HG03354 (cell line): Measurements from ENCODE around the gene ADAP2.
"Not testable (repeated sequence)": the region's sequence is repeated elsewhere in the genome, so short reads cannot be mapped to it uniquely, and the experiment has no call there.

ENCODE experiments used
- ATAC-seq: cut with Tn5 transposase; IDR thresholded peaks from one replicate; pipeline ENCODE4 v1.9.1; 2021; ENCODE audit warnings: mild to moderate bottlenecking; ENCODE audit not compliant: unreplicated experiment, poor library complexity, severe bottlenecking

ADAP2 gene

DNA sequence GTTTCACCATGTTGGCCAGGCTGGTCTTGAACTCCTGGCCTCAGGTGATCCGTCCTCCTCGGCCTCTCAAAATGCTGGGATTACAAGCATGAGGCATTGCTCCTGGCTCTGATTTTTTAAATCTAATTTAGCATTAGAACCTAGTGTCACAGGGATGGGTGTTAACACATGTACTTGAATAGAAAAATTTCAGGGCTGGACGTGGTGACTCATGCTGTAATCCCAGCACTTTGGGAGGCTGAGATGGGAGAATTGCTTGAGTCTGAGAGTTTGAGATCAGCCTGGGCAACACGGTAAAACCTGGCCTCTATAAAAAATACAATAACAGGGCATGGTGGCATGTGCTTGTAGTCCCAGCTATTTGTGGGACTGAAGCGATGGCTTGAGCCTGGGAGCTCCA, 43.1 kb downstream of the ADAP2 start:
- no peak for ATAC-seq

DNA sequence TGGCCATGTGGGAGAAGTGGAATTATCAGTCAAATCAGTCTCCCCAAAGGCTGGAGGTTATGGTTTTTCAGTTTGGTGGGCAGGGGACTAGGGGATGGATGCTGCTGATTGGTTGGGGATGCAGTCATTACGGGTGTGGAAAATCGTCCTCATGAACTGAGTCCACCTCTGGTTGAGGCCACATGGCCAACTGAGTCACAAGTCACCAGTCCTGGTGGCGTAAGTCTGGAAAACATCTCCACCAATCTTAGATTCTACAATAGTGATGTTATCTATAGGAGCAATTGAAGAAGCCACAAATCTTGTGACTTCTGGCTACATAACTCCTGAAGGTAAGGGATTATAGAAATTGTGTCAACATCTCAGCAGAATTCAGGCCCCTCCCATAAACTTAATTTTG, 43.9 kb downstream of the ADAP2 start:
- ATAC-seq: no peak

DNA sequence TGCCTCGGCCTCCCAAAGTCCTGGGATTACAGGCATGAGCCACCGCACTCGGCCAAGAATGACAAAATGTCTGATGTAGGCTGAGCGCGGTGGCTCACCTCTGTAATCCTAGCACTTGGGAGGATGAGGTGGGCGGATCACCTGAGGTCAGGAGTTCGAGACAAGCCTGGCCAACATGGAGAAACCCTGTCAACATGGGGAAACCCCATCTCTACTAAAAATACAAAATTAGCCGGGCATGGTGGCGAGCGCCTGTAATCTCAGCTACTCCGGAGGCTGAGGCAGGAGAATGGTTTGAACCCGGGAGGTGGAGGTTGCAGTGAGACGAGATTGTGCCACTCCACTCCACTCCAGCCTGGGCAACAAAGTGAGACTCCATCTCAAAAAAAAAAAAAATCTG, 46.2 kb downstream of the ADAP2 start:
- ATAC-seq: not testable (repeated sequence)

DNA sequence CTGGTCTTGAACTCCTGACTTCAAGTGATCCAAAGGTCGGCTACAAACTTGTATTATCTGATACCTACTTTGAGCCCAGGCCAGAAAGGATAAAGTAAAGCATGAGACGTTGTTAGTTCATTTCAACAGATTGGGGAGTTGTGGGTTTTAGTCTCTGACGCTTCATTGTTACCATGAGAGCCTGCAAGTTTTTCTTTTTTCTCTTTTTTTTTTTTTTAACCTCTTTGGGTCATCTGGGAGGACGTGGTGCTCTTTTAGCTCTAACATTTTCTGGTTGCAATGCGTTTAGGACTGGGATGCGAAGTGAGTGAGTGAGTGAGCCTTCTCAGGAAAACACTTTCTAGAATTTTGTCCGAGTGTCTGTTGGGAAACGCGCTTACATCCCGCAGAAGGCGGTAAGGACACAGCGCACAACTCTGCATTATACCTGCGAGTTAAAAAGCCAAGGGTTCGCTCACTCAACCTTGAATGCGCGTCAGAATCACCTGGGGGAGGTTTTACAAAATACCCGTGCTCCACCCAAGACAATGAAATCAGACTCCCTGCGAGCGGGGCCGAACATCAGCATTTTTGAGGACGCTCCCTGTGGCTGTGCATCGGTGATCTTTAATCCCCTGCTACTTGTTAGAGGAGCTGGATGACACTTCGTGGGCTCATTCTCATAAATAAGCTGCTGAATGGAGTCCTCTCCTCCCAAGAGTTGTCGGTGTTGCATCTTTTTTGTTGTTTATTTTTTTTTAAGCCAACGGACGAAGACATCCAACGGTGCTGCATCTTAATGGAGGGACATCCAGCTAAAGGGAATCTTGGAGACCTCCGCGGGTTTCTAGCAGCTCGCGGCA, 48.5 kb downstream of the ADAP2 start:
- ATAC-seq: peak; percentile 35

DNA sequence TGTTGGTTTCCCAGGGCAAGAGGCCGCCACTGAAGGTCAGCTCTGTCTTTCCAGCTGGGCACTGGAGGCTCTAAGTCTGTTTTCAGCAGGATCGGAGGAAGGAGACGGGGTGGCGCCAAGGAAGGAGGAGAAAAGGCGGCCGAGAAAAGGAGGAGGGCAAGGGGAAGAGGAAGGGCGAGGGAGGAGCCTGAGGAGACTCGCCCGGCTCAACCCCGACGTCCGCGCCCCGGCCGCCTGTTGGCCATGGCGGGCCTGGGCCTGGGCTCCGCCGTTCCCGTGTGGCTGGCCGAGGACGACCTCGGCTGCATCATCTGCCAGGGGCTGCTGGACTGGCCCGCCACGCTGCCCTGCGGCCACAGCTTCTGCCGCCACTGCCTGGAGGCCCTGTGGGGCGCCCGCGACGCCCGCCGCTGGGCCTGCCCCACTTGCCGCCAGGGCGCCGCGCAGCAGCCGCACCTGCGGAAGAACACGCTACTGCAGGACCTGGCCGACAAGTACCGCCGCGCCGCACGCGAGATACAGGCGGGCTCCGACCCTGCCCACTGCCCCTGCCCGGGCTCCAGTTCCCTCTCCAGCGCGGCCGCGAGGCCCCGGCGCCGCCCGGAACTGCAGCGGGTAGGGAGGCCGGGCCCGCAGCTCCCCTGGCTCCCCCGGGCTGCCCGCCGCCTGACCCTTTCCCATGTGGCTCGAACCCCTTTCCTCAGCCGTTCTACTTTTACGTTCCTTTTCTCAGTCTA, 49.3 kb downstream of the ADAP2 start, which contains the start of gene RNF135:
TSS of gene RNF135 (plus strand) at position 209 of the 737 bp plus-strand sequence. CDS start at position 244, 35 bp downstream.
- peak; percentile 59 for ATAC-seq

DNA sequence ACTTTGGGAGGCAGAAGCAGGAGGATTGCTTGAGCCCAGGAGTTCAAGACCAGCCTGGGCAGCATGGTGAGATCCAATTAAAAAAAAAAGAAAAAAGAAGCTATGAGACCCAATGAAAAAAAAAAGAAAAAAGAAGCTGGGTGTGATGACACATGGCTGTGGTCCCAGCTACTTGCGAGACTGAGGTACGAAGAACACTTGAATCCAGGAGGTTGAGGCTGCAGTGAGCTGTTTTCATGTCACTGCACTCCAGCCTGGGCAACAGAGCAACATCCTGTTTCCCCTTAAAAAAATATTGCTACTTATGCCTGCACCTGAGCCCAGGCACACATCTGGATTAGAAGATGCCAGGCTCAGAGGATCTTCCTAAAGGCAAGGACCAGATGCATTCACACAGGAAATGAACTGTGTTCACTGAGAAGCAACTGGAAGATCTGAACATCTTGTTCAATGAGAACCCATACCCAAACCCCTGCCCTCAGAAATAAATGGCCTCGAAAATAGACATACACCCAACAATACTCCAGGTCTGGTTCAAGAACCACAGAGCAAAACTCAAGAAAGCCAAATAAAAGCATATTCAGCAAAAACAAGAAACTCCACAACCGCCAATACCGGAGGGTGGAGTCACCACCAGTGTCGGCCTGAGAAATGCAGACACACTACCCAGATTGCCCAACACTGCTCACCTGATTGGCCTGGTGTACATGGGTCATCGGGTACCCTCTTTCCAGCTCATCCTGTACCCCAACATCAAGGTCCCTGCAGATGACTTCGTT, 53.5 kb downstream of the ADAP2 start:
- no peak for ATAC-seq

DNA sequence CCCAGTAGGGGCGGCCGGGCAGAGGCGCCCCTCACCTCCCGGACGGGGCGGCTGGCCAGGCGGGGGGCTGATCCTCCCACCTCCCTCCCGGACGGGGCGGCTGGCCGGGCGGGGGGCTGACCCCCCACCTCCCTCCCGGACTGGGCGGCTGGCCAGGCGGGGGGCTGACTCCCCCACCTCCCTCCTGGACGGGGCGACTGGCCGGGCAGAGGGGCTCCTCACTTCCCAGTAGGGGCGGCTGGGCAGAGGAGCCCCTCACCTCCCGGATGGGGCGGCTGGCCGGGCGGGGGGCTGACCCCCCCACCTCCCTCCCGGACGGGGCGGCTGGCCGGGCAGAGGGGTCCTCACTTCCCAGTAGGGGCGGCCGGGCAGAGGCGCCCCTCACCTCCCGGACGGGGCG, 58.2 kb downstream of the ADAP2 start:
- not testable (repeated sequence) for ATAC-seq

DNA sequence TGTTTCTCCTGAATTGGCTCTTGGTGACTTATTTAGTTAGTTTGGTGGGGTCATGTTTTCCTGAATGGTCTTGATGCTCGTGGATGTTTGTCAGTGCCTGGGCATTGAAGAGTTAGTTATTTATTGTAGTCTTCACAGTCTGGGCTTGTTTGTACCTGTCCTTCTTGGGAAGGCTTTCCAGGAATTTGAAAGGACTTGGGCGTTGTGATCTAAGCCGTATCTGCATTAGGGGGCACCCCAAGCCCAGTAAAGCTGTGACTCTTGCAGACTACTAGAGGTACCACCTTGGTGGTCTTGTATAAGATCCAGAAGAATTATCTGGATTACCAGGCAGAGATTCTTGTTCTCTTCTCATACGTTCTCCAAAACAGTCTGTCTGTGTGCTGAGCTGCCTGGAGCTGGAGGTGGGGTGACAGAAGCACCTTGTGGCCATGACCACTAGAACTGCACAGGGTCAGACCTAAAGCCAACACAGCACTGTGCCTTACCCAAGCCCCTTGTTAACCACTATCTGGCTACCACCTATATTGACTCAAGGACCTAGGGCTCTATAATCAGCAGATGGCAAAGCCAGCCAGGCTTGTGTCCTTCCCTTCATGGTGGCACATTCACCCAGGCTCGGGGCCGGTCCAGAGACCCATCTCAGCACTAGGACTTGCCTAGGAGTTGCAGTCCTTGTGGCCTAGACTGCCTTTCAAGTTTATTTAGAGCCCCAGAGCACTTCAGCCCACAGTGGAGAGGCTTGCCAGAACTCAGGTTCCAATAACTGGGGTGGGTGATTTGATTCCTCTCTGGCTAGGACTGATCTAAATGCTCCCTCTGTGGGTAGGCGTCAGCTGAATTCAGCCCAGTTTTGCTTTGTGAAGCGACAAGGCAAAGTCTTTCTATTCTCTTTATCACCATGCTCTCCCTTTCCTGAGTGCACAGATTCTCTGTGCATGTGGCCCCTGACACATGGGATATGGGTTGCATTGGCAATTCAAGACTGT, 60.1 kb downstream of the ADAP2 start:
- ATAC-seq: no peak

DNA sequence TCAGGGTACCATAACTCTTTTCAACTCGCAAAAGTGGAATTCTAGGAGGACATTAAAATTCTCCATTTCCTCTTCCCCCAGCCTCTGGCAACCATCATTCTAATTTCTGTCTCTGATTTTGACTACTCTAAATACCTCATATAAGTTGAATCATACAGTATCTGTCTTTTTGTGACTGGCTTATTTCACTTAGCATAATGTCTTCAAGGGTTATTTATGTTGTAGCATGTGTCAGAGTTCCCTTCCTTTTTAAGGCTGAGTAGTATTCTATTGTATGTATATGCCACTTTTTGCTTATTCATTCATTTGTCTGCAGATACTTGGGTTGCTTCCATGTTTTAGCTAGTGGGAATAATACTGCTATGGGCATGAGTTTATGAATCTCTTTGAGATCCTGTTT, 61.1 kb downstream of the ADAP2 start:
- no peak for ATAC-seq

DNA sequence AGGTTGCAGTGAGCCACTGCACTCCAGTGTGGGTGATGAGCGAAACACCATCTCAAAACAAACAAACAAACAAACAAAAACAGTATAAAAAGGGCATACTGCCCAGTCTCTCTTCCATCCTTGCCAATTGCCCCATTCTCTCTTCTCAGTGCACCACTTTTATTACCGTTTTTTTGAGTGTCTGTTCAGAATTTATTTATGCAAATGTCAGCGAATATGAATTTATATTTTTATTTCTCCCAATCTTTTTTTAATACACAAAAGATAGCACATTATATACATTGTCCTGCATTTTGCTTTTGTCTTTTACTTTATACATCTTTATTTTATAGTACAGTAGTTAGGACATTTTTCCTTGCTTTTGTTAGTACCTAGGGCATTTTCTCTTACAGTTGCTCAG, 68.7 kb downstream of the ADAP2 start:
- no peak for ATAC-seq

DNA sequence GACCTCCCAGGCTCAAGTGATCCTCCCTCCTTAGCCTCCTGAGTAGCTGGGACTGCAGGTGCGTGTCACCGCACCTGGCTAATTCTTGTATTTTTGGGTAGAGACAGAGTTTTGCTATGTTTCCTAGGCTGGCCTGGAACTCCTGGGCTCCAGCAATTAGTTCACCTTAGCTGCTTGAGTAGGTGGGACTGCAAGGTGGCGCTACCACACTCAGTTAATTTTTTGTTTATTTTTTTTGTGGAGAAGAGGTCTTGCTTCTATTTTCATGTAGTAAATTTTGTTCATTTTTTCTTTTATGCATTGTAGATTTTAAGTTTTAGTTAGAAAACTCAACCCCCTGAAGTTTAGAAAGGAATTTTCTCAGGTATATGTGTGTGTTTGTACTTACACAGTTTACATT, 70.8 kb downstream of the ADAP2 start:
- no peak for ATAC-seq

DNA sequence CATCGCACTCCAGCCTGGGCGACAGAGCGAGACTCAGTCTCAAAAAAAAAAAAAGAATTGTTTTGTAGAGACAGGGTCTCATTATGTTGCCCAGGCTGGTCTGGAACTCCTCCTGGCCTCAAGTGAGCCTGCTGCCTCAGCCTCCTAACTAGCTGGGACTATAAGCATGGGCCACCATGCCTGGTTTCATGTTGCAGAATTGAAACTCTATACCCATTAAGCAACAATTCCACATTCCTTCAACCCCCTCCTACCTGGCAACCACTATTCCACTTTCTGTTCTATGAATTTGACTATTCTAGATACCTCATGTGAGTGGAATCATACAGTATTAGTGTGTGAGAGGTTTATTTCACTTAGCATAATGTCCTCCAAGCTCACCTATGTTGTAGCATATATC, 73.6 kb downstream of the ADAP2 start:
- ATAC-seq: no peak

DNA sequence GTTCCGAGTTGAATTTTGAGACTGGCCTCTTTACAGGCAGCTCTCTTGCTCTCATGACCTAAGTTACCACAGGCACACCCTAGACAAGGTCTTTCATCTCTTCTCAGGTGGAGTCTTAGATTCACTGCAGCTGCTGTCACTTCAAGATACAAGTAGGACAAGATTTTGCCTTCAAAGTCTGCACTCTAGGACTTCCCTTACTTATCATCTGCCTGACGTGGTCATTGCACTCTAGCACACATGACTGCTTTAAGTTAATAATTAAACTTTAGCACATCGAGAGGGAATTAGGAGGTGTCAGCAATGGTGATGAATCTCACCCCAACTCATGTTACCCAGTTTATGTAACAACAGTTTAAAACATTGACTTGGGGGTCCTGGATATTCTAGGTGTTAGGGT, 74.7 kb downstream of the ADAP2 start:
- ATAC-seq: no peak

DNA sequence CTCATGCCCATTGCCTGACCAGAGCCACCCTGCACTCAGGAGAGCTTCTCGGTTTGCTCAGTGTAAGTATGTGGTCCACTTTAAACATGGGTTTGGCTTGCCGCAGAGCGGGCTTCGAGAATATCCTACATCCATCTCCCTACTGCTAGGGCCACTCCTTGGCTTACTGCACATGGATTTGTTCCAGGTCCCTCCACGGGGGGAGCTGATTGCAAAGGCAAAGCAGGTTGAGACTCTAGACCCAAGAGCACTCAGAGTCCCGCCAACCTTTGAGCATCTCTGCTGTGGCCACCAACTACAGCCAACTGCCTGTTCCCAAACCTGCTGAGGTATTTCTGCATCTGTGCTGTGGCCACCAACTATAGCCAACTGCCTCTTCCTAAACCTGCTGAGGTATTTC, 75.5 kb downstream of the ADAP2 start:
- no peak for ATAC-seq

DNA sequence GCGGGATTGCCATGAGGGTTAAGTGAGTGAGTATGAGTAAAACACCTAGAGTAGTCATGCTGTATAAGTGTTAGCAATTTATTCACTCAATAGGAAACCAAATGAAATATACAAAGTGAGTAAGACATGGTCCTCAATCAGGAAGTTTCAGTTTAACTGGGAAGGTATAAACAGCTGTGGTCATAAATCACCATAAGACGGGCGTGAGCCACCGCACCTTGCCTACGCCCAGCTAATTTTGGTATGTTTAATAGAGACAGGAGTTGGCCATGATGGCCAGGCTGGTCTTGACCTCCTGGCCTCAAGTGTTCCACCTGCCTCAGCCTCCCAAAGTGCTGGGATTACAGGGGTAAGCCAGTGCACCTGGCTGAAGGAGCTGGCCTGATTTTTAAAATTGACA, 76.1 kb downstream of the ADAP2 start:
- ATAC-seq: no peak

DNA sequence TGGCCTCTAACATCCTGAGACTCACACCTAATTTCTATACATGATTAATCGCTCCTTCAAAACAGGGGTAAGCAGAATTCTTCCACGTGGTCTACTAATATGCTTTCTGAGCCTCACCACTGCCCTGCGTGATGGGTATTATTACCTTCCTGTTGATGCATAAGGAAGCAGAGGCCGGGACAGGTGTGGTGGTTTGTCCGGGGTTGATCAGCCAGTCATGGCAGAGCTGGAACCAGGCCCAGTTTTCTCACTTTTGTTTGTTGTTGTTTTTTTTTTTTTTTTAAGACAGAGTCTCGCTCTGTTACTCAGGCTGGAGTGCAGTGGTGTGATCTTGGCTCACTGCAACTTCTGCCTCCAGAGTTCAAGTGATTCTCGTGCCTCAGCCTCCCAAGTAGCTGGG, 80.3 kb downstream of the ADAP2 start:
- no peak for ATAC-seq

DNA sequence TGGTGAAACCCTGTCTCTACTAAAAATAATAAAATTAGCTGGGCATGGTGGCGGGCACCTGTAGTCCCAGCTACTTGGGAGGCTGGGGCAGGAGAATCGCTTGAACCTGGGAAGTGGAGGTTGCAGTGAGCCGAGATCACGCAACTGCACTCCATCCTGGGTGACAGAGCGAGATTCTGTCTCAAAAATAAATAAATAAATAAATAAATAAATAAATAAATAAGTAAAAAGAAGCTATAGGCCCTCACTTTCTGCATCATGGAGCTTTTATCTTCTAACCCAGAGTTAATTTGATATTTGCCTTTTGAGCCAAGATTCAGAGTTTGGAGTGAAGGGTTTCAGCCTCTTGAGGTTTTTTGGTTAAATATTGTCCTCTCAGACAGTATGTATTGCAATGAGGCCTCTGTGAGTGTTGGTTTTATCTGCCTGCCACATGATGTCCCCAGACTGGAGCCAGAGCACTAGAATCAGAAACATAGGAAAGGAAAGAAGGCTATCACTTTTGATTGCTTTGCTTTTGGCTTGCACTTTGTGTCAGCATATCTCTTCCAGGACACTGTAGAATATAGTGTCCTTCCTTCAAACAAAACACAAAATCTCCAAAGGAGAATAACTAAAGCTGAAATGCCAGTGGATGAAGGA, 81.6 kb downstream of the ADAP2 start:
- ATAC-seq: no peak

DNA sequence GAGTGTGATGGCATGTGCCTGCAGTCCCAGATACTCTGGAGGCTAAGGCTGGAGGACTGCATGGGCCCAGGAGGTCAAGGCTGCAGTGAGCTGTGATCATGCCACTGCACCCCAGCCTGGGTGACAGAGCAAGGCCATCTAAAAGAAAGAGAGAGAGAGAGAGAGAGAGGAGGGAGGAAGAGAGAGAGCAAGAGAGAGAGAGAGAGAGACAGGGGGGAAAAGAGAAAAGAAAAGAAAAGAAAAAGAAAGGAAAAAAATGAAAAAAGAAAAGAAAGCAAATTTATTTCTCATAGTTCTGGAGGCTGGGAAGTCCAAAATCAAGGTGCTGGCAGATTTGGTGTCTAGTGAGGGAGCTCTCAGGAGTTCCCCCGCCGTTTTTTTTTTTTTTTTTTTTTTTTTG, 82.4 kb downstream of the ADAP2 start:
- ATAC-seq: no peak
